GM19043 (cell line): ENCODE results near the gene PGM2.

ENCODE experiments used
- ATAC-seq: cut with Tn5 transposase; IDR thresholded peaks from one replicate; pipeline ENCODE4 v1.9.1; 2021; ENCODE audit warnings: low read depth; ENCODE audit not compliant: unreplicated experiment

Gene PGM2

GRCh38 chr4:37858872-37859271, 32.4 kb downstream of the PGM2 start:
- ATAC-seq, result no peak

DNA sequence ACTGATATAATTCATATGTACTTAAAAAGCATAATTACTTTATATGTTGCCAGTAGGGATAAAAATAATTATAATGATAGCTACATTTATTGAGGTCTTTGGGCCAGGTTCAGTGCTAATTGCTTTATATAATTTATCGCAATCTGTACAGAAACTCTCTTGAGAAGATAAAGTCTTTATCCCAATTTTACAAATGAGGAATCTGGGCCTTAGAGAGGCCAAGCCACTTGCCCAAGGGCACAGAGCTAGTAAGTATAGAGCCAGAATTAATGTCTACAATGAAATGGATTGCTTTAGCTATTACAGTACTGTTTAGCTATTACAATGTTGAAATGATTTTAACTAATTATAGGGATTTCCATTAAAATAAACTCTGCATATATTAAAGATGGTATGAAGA, 33.8 kb downstream of the PGM2 start:
- no peak for ATAC-seq

DNA sequence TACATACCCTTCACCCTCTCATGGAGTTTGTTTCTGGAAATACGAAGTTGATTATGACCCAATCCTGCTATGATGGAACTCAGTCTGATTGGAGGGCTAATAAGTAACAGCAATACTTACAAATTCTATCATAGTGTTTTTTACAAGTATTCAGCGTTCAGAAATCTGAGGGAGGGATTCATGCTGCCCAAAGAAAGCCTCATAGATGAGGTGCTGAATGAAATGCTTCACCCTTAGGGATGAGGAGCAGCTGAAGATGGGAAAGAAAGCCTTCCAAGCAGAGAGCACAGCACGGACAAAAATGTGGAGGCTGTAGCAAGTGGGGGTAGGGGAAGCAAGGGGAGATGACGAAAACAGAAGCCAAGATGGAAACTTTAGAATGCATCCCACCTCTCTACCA, 36.5 kb downstream of the PGM2 start:
- ATAC-seq, result no peak

DNA sequence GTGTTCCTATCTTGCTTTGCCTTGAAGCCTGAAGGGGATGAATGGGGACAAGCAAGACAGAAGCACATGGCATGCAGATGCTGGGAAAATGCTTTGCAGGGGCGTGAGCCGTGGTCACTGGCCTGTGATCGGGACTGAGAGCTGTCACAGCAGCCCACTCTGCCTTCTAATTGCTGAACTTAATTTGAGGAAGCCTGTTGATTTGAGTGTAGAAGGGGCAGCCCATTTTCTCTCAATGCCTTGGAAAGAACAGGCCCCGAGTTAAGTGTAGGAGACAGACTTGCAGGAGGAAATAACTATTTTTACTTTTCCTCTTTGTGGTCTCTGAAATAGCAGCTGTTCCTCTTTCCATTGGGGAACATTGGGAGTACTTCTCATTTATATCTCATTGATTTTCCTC, 38.3 kb downstream of the PGM2 start:
- ATAC-seq, result no peak

DNA sequence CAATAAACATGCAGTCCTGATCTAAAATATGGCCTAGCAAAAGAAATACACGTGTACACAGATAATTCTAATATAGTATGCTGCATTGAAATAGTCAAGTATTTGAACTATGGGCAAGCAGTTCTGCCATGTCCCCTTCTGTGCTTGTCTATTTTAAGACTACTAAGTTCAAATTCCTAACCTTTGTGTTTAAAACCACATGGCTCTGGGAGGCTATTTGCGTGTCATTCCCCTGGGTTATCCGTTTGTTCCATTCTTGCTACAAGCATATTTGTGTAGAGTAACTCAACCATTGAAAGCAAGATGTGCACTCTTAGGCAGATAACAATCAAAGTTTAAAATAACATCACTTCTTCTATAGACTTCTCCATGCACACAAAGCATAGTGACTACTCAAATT, 39.0 kb downstream of the PGM2 start:
- no peak for ATAC-seq

DNA sequence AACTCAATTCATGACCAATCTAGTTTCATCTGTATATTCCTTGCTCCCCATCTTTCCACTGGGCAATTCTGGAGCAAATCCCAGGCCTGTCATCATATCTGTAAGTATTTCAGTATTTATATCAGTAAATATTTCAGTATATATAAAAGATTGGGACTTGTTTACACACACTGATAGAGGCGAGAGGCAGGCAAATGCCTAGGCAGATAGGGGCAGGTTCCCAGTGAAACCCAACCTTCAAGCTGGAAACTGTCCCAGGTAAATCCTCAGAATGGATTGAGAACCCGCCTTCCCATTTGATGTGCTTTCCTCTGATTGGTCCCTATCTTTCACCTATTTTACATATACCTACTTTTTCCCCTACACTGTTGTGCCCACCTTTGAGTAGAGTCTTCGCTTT, 40.6 kb downstream of the PGM2 start:
- no peak for ATAC-seq

- ATAC-seq, result no peak
Measured at GRCh38 chr4:37868238-37868637, 41.8 kb downstream of the PGM2 start.

- ATAC-seq, result no peak
Measured at GRCh38 chr4:37872310-37872988, 46.0 kb downstream of the PGM2 start.

- ATAC-seq, result no peak
Measured at GRCh38 chr4:37873386-37873785, 46.9 kb downstream of the PGM2 start.

DNA sequence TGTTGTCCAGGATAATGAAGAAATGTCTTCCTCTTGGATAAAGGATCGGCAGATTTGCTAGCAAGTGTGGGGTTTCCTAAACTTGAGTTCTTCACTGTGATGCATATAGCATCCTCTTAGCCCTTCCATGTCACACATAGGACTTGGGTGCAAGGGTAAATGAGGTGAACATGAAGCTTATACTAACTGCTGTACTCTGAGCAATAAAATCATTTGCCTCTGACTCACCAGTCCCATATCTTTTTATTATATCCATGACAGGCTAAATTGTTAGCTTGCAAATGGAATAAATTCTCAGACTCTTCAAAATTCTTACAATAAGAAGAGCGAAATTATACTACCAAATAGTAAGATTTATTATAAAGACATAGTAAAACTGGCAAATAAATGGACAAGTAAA, 49.7 kb downstream of the PGM2 start:
- ATAC-seq, result no peak

DNA sequence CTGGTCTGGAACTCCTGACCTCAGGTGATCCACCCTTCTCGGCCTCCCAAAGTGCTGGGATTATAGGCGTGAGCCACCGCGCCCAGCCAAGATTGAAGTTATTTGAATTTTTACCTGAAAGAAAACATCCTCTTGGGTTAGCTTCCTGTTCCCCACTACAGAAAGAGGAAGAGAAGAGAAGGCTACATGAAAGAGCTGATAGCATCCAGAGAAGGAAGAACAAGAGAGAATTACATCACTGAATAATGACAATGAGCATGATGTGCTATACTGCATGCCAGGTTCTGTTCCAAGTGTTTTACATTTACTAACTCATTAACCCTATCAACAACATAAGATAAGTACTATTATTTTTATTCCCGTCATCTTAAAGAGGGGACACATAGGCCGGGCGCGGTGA, 52.9 kb downstream of the PGM2 start:
- ATAC-seq, result no peak

- ATAC-seq, result no peak
Measured at GRCh38 chr4:37881811-37882210, 55.3 kb downstream of the PGM2 start.

DNA sequence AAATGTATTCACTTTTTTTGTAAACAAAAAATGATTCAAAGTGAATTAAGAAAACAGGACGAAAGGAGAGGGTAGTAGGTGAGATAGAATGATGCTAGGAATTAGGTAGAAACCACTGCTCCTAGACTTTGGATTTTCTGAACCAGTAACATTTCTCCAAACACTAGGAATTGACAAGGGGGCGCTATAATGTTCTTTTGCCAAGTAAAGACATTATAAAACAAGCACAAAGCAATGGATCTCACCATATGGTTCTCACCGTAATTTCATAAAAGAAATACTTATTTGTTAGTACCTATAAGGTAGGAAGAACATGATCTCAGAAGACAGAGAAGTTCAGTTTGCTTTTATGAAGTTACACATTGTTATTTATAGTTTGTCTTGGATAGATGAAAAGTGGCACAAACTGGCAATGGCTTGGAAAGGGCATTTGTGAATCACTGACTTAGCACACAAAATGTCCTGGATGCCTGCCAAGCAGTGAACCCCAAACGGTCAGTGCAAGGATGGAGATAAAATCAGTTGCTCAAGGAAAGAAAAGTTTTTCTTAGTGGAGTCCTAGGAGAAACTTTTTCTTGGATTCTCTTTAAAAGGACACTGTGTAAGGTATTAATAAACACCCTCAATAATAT, 56.3 kb downstream of the PGM2 start:
- ATAC-seq, result no peak

GRCh38 chr4:37884855-37885487, 58.5 kb downstream of the PGM2 start:
- no peak for ATAC-seq

GRCh38 chr4:37885496-37885895, 59.0 kb downstream of the PGM2 start:
- ATAC-seq, result no peak

DNA sequence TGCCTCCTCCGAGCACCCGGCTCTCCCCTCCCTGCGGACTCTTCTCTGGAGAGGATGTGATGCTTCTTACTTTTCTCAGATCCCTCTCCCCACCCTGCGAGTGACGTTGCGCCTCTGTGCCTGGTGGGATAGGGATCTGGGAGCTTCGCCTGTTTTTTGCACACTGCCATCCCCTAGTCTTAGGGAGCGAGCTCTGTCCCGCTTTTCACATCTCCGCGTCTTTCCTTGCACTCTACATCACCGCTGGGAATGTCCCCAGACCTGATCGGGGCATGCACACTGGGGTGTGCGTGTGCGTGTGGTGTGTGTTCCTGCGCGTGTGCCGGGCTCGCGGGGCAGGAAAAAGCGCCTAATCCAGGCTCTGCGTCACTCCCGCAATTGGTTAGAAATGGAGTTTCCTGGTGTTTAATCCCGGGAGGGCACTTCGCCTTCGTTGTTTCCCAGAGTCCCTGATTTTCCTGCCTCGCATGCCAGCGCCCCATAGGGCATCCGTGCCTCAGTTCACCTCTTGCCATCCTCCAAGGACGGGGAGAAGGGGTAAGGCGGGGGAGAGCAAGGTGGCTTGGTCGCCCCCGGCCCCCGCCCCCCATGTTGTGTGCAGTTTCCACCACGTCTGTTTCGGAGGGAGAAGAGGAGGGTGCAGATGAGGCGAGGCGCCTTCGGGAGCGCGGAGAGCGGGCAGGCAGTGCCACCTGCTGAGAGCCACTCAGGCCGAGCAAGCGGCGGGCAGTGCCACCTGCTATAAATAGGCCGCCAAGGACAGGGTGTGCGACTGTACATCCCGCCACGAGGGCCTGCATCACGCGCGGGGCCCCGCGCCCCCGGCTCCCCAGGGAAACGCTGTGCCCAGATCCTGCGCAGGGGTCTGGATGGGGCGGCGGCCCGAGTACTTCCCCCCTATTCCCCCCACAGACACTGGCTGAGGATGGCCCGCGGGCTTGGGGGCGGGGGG, 63.6 kb downstream of the PGM2 start:
- no peak for ATAC-seq

GRCh38 chr4:37890801-37891259, 64.3 kb downstream of the PGM2 start, which contains the start of gene TBC1D1:
TBC1D1 (plus strand) TSS chr4:37891084; CDS start chr4:37902096, 11,012 bp downstream.
- peak; percentile 18 for ATAC-seq

- ATAC-seq, result peak; percentile 47
Measured at GRCh38 chr4:37891260-37892159, 65.0 kb downstream of the PGM2 start.

GRCh38 chr4:37892641-37893040, 66.2 kb downstream of the PGM2 start:
- peak; percentile 45 for ATAC-seq

GRCh38 chr4:37893164-37893563, 66.7 kb downstream of the PGM2 start:
- ATAC-seq, result no peak
